Caco-2 (cell line): ENCODE data around the gene SMARCA5. TPM values are rescaled to one million over a fixed set of nuclear protein-coding genes. Genes with fewer than 3 reads are reported as not detected.

Source experiments
- BruUV-seq: library from RNA; stranded (reverse); fragments of 400-500 nt; replicated peaks from 2 replicates; lab custom pipeline; 2021; lab: Mats Ljungman, UMichigan
- CTCF ChIA-PET: fragments of 300-600 bp; sonication (Branson Sonifier 250); formaldehyde crosslinking; loops from one replicate; lab custom pipeline; 2022; ENCODE audit warnings: antibody characterized with exemption; lab: Charles Lee
- POLR2A ChIA-PET: fragments of 300-600 bp; sonication (Branson Sonifier 250); formaldehyde crosslinking; loops from one replicate; lab custom pipeline; 2022; ENCODE audit warnings: antibody characterized with exemption; lab: Charles Lee
- DNase-seq, 2 experiments: peaks; one replicate each; pipeline versions ENCODE4 v3.0.0 to v3.0.0-alpha.2; 2020 to 2022
- H3K27me3 ChIP-seq: replicated peaks from 2 replicates; pipeline ENCODE4 v1.6.0; 2011; ENCODE audit warnings: low read length; ENCODE audit not compliant: control insufficient read depth, insufficient read depth
- H3K36me3 ChIP-seq: 2 replicates; pipeline ENCODE4 v1.5.1; 2011; ENCODE audit warnings: low read length; ENCODE audit not compliant: control insufficient read depth, insufficient read depth
- H3K4me1 ChIP-seq: fragments of 250-450 bp; sonication (Bioruptor Pico); 2 replicates; pipeline ENCODE4 v1.5.1; 2020; ENCODE audit warnings: mild to moderate bottlenecking
- H3K4me3 ChIP-seq: 2 replicates; pipeline ENCODE4 v1.5.1; 2011; ENCODE audit warnings: low read depth, mild to moderate bottlenecking, control low read depth, low read length
- H3K9me3 ChIP-seq: fragments of 250-450 bp; sonication (Bioruptor Pico); 2 replicates; pipeline ENCODE4 v1.5.1; 2020; ENCODE audit warnings: mild to moderate bottlenecking, moderate library complexity
- H3K27ac Mint-ChIP-seq: one replicate; pipeline ENCODE4 v1.8.0; 2022; ENCODE audit warnings: mixed read lengths; ENCODE audit not compliant: unreplicated experiment
- H3K27me3 Mint-ChIP-seq: one replicate; pipeline ENCODE4 v1.8.0; 2022; ENCODE audit warnings: mixed read lengths; ENCODE audit not compliant: insufficient read depth, unreplicated experiment
- H3K36me3 Mint-ChIP-seq: one replicate; pipeline ENCODE4 v1.8.0; 2022; ENCODE audit warnings: mild to moderate bottlenecking, mixed read lengths; ENCODE audit not compliant: insufficient read depth, unreplicated experiment
- H3K4me1 Mint-ChIP-seq: one replicate; pipeline ENCODE4 v1.8.0; 2022; ENCODE audit warnings: low read depth, mixed read lengths; ENCODE audit not compliant: unreplicated experiment
- H3K4me3 Mint-ChIP-seq: one replicate; pipeline ENCODE4 v1.8.0; 2022; ENCODE audit warnings: mild to moderate bottlenecking, moderate library complexity, mixed read lengths; ENCODE audit not compliant: unreplicated experiment
- H3K9me3 Mint-ChIP-seq: one replicate; pipeline ENCODE4 v1.8.0; 2022; ENCODE audit warnings: mixed read lengths; ENCODE audit not compliant: unreplicated experiment
- CTCF ChIP-seq, 2 experiments: fragments of 200-600 bp in 1 of 2; IDR thresholded peaks; 1 replicate in 1 of 2; 2 replicates in 1 of 2; pipeline versions ENCODE4 v1.5.1 to v1.8.0; 2011 to 2022; ENCODE audit warnings: antibody characterized with exemption in 1 of 2, control low read depth in 1 of 2, inconsistent platforms in 1 of 2, low read depth in 1 of 2, low read length in 1 of 2, mild to moderate bottlenecking in 1 of 2, moderate library complexity in 1 of 2; ENCODE audit not compliant: insufficient read depth in 1 of 2, severe bottlenecking in 1 of 2, unreplicated experiment in 1 of 2
- intact Hi-C: fragments of 100-400 bp; cut with micrococcal nuclease; formaldehyde crosslinking; loops from one replicate; pipeline ENCODE4 v1.10.0; 2022; ENCODE audit not compliant: unreplicated experiment
- total RNA-seq: library from RNA; stranded (reverse); gene quantifications from 2 replicates; pipeline ENCODE4 v1.2.3, GENCODE V29; 2022

The SMARCA5 gene
- total RNA-seq, 1 experiment from 2014 or later, result 64.8 TPM

DNA sequence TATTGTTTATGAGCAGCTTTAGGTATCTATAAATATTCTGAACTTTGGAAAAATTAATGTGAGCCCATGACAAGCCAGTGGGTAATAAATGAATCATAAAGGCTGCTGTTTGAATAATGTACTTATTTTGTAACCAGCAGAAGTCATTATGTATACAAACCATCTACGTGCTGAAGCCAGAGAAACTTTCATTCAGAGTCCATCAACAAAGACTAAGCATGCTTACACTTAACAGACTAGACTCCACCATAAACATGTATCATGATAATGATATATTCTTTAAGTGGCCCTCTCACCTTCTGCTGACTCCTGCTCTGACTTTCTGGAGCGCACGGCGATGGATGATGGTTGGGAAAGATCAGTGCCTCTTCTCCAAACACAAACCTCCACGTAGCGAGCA, 72.0 kb downstream of the SMARCA5 start:
- intact Hi-C loops, result no loop called here
- H3K4me3 ChIP-seq, result no peak overlapping the region
- no peaks in the 10 kb centered on the region for H3K36me3 ChIP-seq
- Mint-ChIP-seq H3K27ac (no peak overlapping the region), H3K4me1 (no peaks in the 10 kb centered on the region), H3K9me3 (no peaks in the 10 kb centered on the region), H3K27me3 (no peaks in the 10 kb centered on the region), H3K36me3 (no peaks in the 10 kb centered on the region), H3K4me3 (no peak overlapping the region)
- H3K4me1 ChIP-seq, result no peaks in the 10 kb centered on the region
- CTCF ChIA-PET, result no interaction called here
- TF ChIP-seq CTCF (IDR thresholded peaks at IDR 0.05; ENCODE audit: insufficient read depth in 1 of 2, low read depth in 1 of 2, low read length in 1 of 2, severe bottlenecking in 1 of 2, unreplicated experiment in 1 of 2), result no peak
- POLR2A ChIA-PET, result no interaction called here
- no TSS peak for BruUV-seq
- H3K9me3 ChIP-seq, result no peaks in the 10 kb centered on the region; the same call in 1 of the 2 replicates
- DNase-seq, result no peak
- H3K27me3 ChIP-seq, result no peaks in the 10 kb centered on the region

DNA sequence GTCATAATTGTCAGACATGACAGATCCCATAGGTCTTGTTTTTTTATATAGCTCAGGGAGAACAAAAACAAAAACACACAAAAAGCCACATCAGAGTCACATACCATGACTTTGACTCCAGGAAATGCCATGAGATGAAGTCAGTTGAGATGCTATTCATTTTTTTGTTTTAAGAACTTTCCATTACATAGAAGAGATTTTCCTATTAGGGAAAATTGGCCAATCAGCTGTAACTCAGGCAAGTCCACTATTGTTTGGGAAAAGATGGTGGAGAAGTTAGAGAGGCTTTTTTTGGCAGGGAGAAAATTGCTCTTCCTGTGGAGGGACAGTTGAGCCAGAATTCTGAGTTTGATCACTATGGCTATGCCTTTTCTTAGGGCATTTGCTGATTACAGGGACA, 72.6 kb downstream of the SMARCA5 start:
- no peak for TF ChIP-seq CTCF (IDR thresholded peaks at IDR 0.05; ENCODE audit: insufficient read depth in 1 of 2, low read depth in 1 of 2, low read length in 1 of 2, severe bottlenecking in 1 of 2, unreplicated experiment in 1 of 2)
- H3K4me1 Mint-ChIP-seq, result no peaks in the 10 kb centered on the region
- CTCF ChIA-PET, result no interaction called here
- no peak overlapping the region for H3K4me3 ChIP-seq
- no peaks in the 10 kb centered on the region for H3K9me3 Mint-ChIP-seq
- POLR2A ChIA-PET, result no interaction called here
- no peaks in the 10 kb centered on the region; the same call in 1 of the 2 replicates for H3K9me3 ChIP-seq
- H3K36me3 ChIP-seq, result no peaks in the 10 kb centered on the region
- no TSS peak for BruUV-seq
- H3K27me3 Mint-ChIP-seq, result no peaks in the 10 kb centered on the region
- no peak for DNase-seq
- no peak overlapping the region for H3K27ac Mint-ChIP-seq
- no peaks in the 10 kb centered on the region for H3K36me3 Mint-ChIP-seq
- H3K4me3 Mint-ChIP-seq, result no peak overlapping the region
- H3K4me1 ChIP-seq, result no peaks in the 10 kb centered on the region
- H3K27me3 ChIP-seq, result no peaks in the 10 kb centered on the region
- intact Hi-C loops, result no loop called here

- H3K27ac Mint-ChIP-seq, result no peak overlapping the region
- no peaks in the 10 kb centered on the region for H3K9me3 Mint-ChIP-seq
- no peak for DNase-seq
- Histone ChIP-seq H3K4me1 (no peaks in the 10 kb centered on the region), H3K36me3 (no peaks in the 10 kb centered on the region), H3K9me3 (no peaks in the 10 kb centered on the region; the same call in 1 of the 2 replicates), H3K4me3 (no peak overlapping the region), H3K27me3 (no peaks in the 10 kb centered on the region)
- no peak overlapping the region for H3K4me3 Mint-ChIP-seq
- no peaks in the 10 kb centered on the region for H3K36me3 Mint-ChIP-seq
- H3K4me1 Mint-ChIP-seq, result no peaks in the 10 kb centered on the region
- peaks cover under 1% of the 10 kb centered on the region for H3K27me3 Mint-ChIP-seq
- intact Hi-C loops, result no loop called here
- TF ChIP-seq CTCF (IDR thresholded peaks at IDR 0.05; ENCODE audit: insufficient read depth in 1 of 2, low read depth in 1 of 2, low read length in 1 of 2, severe bottlenecking in 1 of 2, unreplicated experiment in 1 of 2), result no peak
- no TSS peak for BruUV-seq
- CTCF ChIA-PET, result no interaction called here
- POLR2A ChIA-PET, result no interaction called here
These were observed 74.2 kb downstream of the SMARCA5 start for GRCh38 chr4:143587703-143588102.
